SH-SY5Y (cell line): ENCODE results near the gene TPP2.

ENCODE experiments used
- GATA2 ChIP-seq: IDR thresholded peaks from 2 replicates; pipeline ENCODE4 v1.6.1; 2011; ENCODE audit warnings: mild to moderate bottlenecking, low read depth, low read length
- GATA3 ChIP-seq: IDR thresholded peaks from 2 replicates; pipeline ENCODE4 v1.6.1; 2011; ENCODE audit warnings: low read depth, mild to moderate bottlenecking, low read length, moderate library complexity

- TF ChIP-seq GATA2 (no peak), GATA3 (no peak)
These were observed 112.8 kb downstream of the TPP2 start for GRCh38 chr13:102709536-102709935.
